Measurements from ENCODE around the gene ECHS1. TPM values are rescaled to one million over a fixed set of nuclear protein-coding genes. Genes with fewer than 3 reads are reported as not detected.

ECHS1 gene
- total and polyA plus RNA-seq, 2 experiments from 2014 or later: 92.1 to 127 TPM

- Histone ChIP-seq H3K9me2 (ENCODE audit: insufficient read depth) (no peaks in the 10 kb centered on the region), H3F3A (replicated peaks; ENCODE audit: low read depth) (0 out of 2 replicates have a peak, but pooled peaks cover 3% of the 10 kb centered on the region), H4K20me1 (replicated peaks; ENCODE audit: insufficient read depth) (no peaks in the 10 kb centered on the region), H3K27ac (ENCODE audit: low read depth) (no peak overlapping the region), H3K4me1 (ENCODE audit: insufficient read depth) (no peaks in the 10 kb centered on the region; the same call in 1 of the 2 replicates), H3K36me3 (ENCODE audit: insufficient read depth) (no peaks in the 10 kb centered on the region), H3K79me2 (replicated peaks; ENCODE audit: insufficient read depth) (no peaks in the 10 kb centered on the region), H3K27me3 (ENCODE audit: insufficient read depth) (no peaks in the 10 kb centered on the region), H2AFZ (no peak overlapping the region), H3K4me3 (no peak overlapping the region), H3K4me2 (no peak overlapping the region)
- ATAC-seq (no peak), DNase-seq (ENCODE audit: low spot score) (no peak)
- H3K36me3 Mint-ChIP-seq (ENCODE audit: low read depth): no peaks in the 10 kb centered on the region
- H3K4me1 Mint-ChIP-seq: peaks cover 3% of the 10 kb centered on the region; the same call in 2 of the 3 replicates
- H3K4me3 Mint-ChIP-seq: no peak overlapping the region; the same call in 2 of the 3 replicates
- TF ChIP-seq EZH2 (IDR thresholded peaks at IDR 0.05; ENCODE audit: low read depth, unreplicated experiment): no peak
- no peak for TF ChIP-seq POLR2AphosphoS5 (IDR thresholded peaks at IDR 0.05; ENCODE audit: low read depth)
- TF ChIP-seq JUNB (IDR thresholded peaks at IDR 0.05; ENCODE audit: unreplicated experiment): no peak
- no peak for TF ChIP-seq EZH2phosphoT487 (IDR thresholded peaks at IDR 0.05; ENCODE audit: unreplicated experiment)
- TF ChIP-seq ZNF331 (CRISPR knock-in tag; IDR thresholded peaks at IDR 0.05; ENCODE audit: low read depth): no peak
- no peak for TF ChIP-seq STAT1 (IDR thresholded peaks at IDR 0.05; ENCODE audit: unreplicated experiment)
- TF ChIP-seq NANOG (IDR thresholded peaks at IDR 0.05; ENCODE audit: borderline replicate concordance): no peak
- no peak for TF ChIP-seq REST (IDR thresholded peaks at IDR 0.05; ENCODE audit: unreplicated experiment)
- no peak for TF ChIP-seq CREB1 (CRISPR knock-in tag; IDR thresholded peaks at IDR 0.05; ENCODE audit: low read depth)
- TF ChIP-seq ETS1 (IDR thresholded peaks at IDR 0.05): no peak
- TF ChIP-seq ZNF114 (CRISPR knock-in tag; IDR thresholded peaks at IDR 0.05): no peak
- H3K27ac Mint-ChIP-seq: no peak overlapping the region
- H3K9me3 Mint-ChIP-seq: no peaks in the 10 kb centered on the region
- peaks cover 22% of the 10 kb centered on the region for H3K27me3 Mint-ChIP-seq (ENCODE audit: insufficient read depth, low read depth, poor library complexity)
These were observed 24.0 kb downstream of the ECHS1 start for GRCh38 chr10:133349160-133349568.

Measured in GM23338 (cell line).